Body of pancreas (tissue), 4 donors: Measurements from ENCODE around the gene PEAR1.

Experiments used
- CTCF ChIP-seq, 7 experiments: fragments of 450-650 bp in 4 of 7; fragments of 200-600 bp in 3 of 7; sonication (generic) in 3 of 7; IDR thresholded peaks; one replicate each; pipeline ENCODE4 v1.5.1; 2016 to 2019; ENCODE audit warnings: antibody characterized with exemption in 7 of 7
- POLR2A ChIP-seq, 3 donors: fragments of 450-650 bp; IDR thresholded peaks; one replicate each; pipeline ENCODE4 v1.6.1; 2016; ENCODE audit warnings: antibody characterized with exemption in 3 of 3, mild to moderate bottlenecking in 2 of 3

GRCh38 chr1:156933136-156933535 lies 39.6 kb downstream of the PEAR1 start:
- TF ChIP-seq CTCF (IDR thresholded peaks at IDR 0.05), result no peak
- TF ChIP-seq POLR2A (IDR thresholded peaks at IDR 0.05), result no peak
